ENCODE measurements around the gene CDH23.

DNA sequence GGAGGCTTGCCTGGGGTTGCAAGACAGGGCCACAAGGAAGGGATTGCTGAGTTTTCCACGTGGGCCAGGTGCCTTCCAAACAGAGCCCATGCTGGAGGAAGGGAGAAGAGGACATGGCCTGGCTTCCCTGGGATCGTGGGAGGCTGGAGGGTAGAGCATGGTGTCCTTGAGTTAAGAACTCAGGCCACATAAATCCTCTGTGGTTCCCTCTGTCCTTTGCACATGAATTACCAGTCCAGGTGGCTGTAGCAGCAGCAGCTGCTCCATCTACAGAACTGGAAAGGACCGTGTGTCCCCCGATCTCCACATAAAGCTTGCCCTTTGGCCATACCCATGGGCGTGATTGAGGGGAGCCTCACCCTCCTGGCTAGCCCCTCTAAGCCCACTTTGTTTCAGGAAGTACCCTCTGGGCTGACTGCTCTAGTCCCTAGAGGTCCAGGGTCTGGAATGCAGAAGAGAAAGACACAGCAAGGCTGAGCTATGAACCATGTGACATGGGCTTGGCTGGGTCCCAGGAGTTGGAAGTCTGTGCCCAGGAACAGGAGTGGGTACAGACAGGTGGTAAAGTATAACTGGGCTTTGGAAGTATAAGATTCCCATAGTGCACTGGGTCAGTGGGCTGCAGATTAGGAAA lies 237.9 kb downstream of the CDH23 start:
- TF ChIP-seq POLR2AphosphoS5 (IDR thresholded peaks at IDR 0.05; ENCODE audit: insufficient read depth in 1 of 2, low read depth in 1 of 2) (no peak), POLR2A (IDR thresholded peaks at IDR 0.05) (no peak)
- TF ChIP-seq, protein P1, sequence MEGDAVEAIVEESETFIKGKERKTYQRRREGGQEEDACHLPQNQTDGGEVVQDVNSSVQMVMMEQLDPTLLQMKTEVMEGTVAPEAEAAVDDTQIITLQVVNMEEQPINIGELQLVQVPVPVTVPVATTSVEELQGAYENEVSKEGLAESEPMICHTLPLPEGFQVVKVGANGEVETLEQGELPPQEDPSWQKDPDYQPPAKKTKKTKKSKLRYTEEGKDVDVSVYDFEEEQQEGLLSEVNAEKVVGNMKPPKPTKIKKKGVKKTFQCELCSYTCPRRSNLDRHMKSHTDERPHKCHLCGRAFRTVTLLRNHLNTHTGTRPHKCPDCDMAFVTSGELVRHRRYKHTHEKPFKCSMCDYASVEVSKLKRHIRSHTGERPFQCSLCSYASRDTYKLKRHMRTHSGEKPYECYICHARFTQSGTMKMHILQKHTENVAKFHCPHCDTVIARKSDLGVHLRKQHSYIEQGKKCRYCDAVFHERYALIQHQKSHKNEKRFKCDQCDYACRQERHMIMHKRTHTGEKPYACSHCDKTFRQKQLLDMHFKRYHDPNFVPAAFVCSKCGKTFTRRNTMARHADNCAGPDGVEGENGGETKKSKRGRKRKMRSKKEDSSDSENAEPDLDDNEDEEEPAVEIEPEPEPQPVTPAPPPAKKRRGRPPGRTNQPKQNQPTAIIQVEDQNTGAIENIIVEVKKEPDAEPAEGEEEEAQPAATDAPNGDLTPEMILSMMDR (IDR thresholded peaks at IDR 0.05): no peak

All from vagina (tissue), 2 donors.